ENCODE measurements around the gene RERE. TPM values are rescaled to one million over a fixed set of nuclear protein-coding genes. Genes with fewer than 3 reads are reported as not detected.

Gene RERE
- total and polyA plus RNA-seq, 2 donors (not counting 3 experiments of a cell fraction or from before 2014, with no cell fraction given): 14.1 to 113 TPM

- H3K27me3 ChIP-seq (ENCODE audit: control insufficient read depth in 2 of 2, insufficient read depth in 2 of 2, low read length in 2 of 2): no peaks in the 10 kb centered on the region
- peak within 1 kb of the TSS in 2 of 3 experiments; percentile 14 to 44 for H3K4me3 ChIP-seq (replicated peaks in 1 of 3; ENCODE audit: insufficient read depth in 1 of 3, low read depth in 1 of 3, low read length in 3 of 3)
- ChIA-PET CTCF (interaction anchor here (0.6 to 5.7 kb wide), 3 partner anchors 31 to 334 kb away, joined by 3 to 396 read pairs (median 147); no protein-coding TSS in a partner anchor), POLR2A (no interaction called here)
- DNase-seq (ENCODE audit: low read depth, low spot score) (peak; percentile 44), FAIRE-seq (peak; percentile 83)
- no peaks in the 10 kb centered on the region for H3K9me1 ChIP-seq (replicated peaks; ENCODE audit: control insufficient read depth, extremely low read depth, insufficient read depth, low read length)
- H2AFZ ChIP-seq (ENCODE audit: low read depth, low read length): peak within 1 kb of the TSS; percentile 49
- no peak within 1 kb of the TSS for H3K27ac ChIP-seq (ENCODE audit: insufficient read depth, low read depth, low read length)
- H3K36me3 ChIP-seq (ENCODE audit: control insufficient read depth in 2 of 2, extremely low read depth in 1 of 2, insufficient read depth in 2 of 2, low read length in 2 of 2): no peaks in the 10 kb centered on the region
- intact Hi-C loops (cut with micrococcal nuclease) (loop anchor here (1.0 kb wide), 2 partner anchors 292 to 303 kb away; partner anchors contain the start of gene ERRFI1), dilution Hi-C loops (cut with MboI; ENCODE audit: extremely low pct_ligation_motif_present, low sequenced_read_pairs) (loop anchor here (10.0 kb wide), 1 partner anchor 303 kb away; no protein-coding TSS in a partner anchor)
- H3K9ac ChIP-seq (replicated peaks; ENCODE audit: extremely low read depth, insufficient read depth, low read length): no peak within 1 kb of the TSS
- H3K4me1 ChIP-seq (ENCODE audit: control insufficient read depth, extremely low read depth, insufficient read depth, low read length): peaks cover 7% of the 10 kb centered on the region
- no TSS peak for BruUV-seq (replicated peaks)
- no peaks in the 10 kb centered on the region for H3K79me2 ChIP-seq (ENCODE audit: control insufficient read depth, insufficient read depth, low read length)
- H3K9me3 ChIP-seq (replicated peaks; ENCODE audit: control insufficient read depth, insufficient read depth, low read length): no peaks in the 10 kb centered on the region
- H3K4me2 ChIP-seq (ENCODE audit: insufficient read depth, low read length): peak within 1 kb of the TSS; percentile 70
- no peaks in the 10 kb centered on the region for H4K20me1 ChIP-seq (replicated peaks; ENCODE audit: control insufficient read depth, extremely low read depth, insufficient read depth, low read length)
- TF ChIP-seq POLR2AphosphoS5 (IDR thresholded peaks at IDR 0.05; ENCODE audit: insufficient read depth, low read depth, low read length): no peak
- TF ChIP-seq GATA2 (IDR thresholded peaks at IDR 0.05; ENCODE audit: insufficient read depth, insufficient read length, low read depth, low read length): no peak
- no peak for TF ChIP-seq POLR2A (IDR thresholded peaks at IDR 0.05; ENCODE audit: low read depth, low read length)
- no peak for TF ChIP-seq FOS (IDR thresholded peaks at IDR 0.05; ENCODE audit: borderline replicate concordance, insufficient read depth, low read length)
- no peak for TF ChIP-seq EZH2 (IDR thresholded peaks at IDR 0.05; ENCODE audit: borderline replicate concordance, low read depth, low read length, severe bottlenecking)
- TF ChIP-seq MAX (IDR thresholded peaks at IDR 0.05; ENCODE audit: insufficient read depth, insufficient read length): no peak
- TF ChIP-seq CTCF (IDR thresholded peaks at IDR 0.05; ENCODE audit: extremely low read depth in 1 of 2, insufficient read depth in 1 of 2, low read depth in 1 of 2, low read length in 2 of 2): no peak
- no peak for TF ChIP-seq MYC (IDR thresholded peaks at IDR 0.05; ENCODE audit: low read depth, low read length)
These were observed 499.6 kb downstream of the RERE start, which contains the start of gene SLC45A1 for GRCh38 chr1:8317647-8318381. SLC45A1 (plus strand) TSS chr1:8318114; CDS start chr1:8324330, 6,216 bp downstream.
